Measurements from ENCODE around the gene GMFB. TPM values are rescaled to one million over a fixed set of nuclear protein-coding genes. Genes with fewer than 3 reads are reported as not detected.

The GMFB gene
- total RNA-seq, 2 experiments from 2014 or later, result 29.2 to 32.1 TPM

GRCh38 chr14:54480830-54481562 is 7.8 kb downstream of the GMFB start:
- Mint-ChIP-seq H3K4me3 (no peak overlapping the region), H3K4me1 (ENCODE audit: low read depth) (peaks cover 44% of the 10 kb centered on the region), H3K27ac (no peak overlapping the region), H3K27me3 (no peaks in the 10 kb centered on the region), H3K9me3 (no peaks in the 10 kb centered on the region), H3K36me3 (ENCODE audit: low read depth) (peaks cover 40% of the 10 kb centered on the region)
- intact Hi-C loops (cut with micrococcal nuclease), result no loop called here
- ChIA-PET POLR2A (interaction anchor here (1.4 kb wide), 2 partner anchors 9 to 22 kb away, joined by 3 to 4 read pairs; no protein-coding TSS in a partner anchor), CTCF (no interaction called here)
- ATAC-seq (no peak), DNase-seq (no peak)
- TF ChIP-seq, protein P1, sequence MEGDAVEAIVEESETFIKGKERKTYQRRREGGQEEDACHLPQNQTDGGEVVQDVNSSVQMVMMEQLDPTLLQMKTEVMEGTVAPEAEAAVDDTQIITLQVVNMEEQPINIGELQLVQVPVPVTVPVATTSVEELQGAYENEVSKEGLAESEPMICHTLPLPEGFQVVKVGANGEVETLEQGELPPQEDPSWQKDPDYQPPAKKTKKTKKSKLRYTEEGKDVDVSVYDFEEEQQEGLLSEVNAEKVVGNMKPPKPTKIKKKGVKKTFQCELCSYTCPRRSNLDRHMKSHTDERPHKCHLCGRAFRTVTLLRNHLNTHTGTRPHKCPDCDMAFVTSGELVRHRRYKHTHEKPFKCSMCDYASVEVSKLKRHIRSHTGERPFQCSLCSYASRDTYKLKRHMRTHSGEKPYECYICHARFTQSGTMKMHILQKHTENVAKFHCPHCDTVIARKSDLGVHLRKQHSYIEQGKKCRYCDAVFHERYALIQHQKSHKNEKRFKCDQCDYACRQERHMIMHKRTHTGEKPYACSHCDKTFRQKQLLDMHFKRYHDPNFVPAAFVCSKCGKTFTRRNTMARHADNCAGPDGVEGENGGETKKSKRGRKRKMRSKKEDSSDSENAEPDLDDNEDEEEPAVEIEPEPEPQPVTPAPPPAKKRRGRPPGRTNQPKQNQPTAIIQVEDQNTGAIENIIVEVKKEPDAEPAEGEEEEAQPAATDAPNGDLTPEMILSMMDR (IDR thresholded peaks at IDR 0.05), result no peak

DNA sequence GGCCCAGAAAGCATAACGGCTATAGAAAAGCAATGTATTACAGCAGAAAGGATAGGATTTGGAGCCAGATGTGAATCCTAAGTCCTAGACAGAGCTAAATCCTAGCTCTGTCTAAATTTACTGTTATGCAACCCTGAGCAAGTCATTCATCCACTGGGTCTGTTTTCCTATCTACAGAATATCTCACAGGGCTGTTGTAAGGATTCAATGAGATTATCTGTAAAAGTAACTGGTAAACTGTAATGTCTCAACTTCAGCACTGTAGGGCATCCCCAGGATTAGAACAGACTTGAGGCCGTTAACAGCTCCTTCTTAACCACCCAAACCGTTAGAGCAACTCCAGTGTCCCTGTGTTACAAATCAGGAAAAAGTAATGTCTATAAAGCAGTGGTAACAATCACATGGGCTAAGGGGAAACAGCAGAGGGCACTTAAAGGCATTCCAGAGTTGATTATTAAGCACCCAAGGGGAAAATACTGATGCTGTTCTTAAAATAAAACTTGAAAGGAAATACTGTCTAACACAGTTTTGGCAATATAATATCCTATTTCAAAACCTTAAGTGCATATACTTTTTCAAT is 10.1 kb downstream of the GMFB start:
- Mint-ChIP-seq H3K36me3 (ENCODE audit: low read depth) (peaks cover 47% of the 10 kb centered on the region), H3K4me1 (ENCODE audit: low read depth) (peaks cover 26% of the 10 kb centered on the region), H3K4me3 (no peak overlapping the region), H3K27me3 (no peaks in the 10 kb centered on the region), H3K9me3 (no peaks in the 10 kb centered on the region), H3K27ac (no peak overlapping the region)
- TF ChIP-seq, protein P1 (IDR thresholded peaks at IDR 0.05), result no peak
- ChIA-PET POLR2A (no interaction called here), CTCF (no interaction called here)
- intact Hi-C loops (cut with micrococcal nuclease), result no loop called here
- no peak for ATAC-seq
- DNase-seq, result no peak

DNA sequence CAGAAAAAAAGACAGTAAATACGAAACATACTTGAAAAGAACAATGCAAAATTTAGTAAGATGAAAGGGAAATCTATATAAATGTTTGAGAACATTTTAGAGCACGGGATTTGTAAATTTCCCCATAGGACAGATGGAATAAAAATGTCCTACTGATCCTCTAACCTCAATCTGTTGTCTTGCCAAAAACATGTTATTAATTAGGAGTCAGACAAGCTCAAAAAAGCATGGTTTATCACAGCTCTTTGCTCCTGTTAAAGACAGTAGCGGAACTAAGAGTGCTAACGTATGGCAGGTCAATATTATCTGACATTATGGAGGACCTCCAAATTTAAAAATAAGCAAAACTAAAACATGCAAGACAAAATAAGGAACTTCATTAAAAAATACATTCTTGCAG is 12.9 kb downstream of the GMFB start:
- ChIA-PET POLR2A (no interaction called here), CTCF (no interaction called here)
- H3K36me3 Mint-ChIP-seq (ENCODE audit: low read depth), result peaks cover 33% of the 10 kb centered on the region
- intact Hi-C loops (cut with micrococcal nuclease), result no loop called here
- H3K4me3 Mint-ChIP-seq, result no peak overlapping the region
- no peaks in the 10 kb centered on the region for H3K9me3 Mint-ChIP-seq
- TF ChIP-seq, protein P1 (IDR thresholded peaks at IDR 0.05), result no peak
- H3K4me1 Mint-ChIP-seq (ENCODE audit: low read depth), result peaks cover 12% of the 10 kb centered on the region
- H3K27me3 Mint-ChIP-seq, result no peaks in the 10 kb centered on the region
- DNase-seq (no peak), ATAC-seq (no peak)
- H3K27ac Mint-ChIP-seq, result no peak overlapping the region

GRCh38 chr14:54475187-54475899 is 13.4 kb downstream of the GMFB start:
- no peak for ATAC-seq
- ChIA-PET CTCF (no interaction called here), POLR2A (no interaction called here)
- no peak for DNase-seq
- no peak overlapping the region for H3K4me3 Mint-ChIP-seq
- H3K27me3 Mint-ChIP-seq, result no peaks in the 10 kb centered on the region
- H3K36me3 Mint-ChIP-seq (ENCODE audit: low read depth), result peaks cover 30% of the 10 kb centered on the region
- intact Hi-C loops (cut with micrococcal nuclease), result no loop called here
- H3K9me3 Mint-ChIP-seq, result no peaks in the 10 kb centered on the region
- no peak overlapping the region for H3K27ac Mint-ChIP-seq
- peaks cover 10% of the 10 kb centered on the region for H3K4me1 Mint-ChIP-seq (ENCODE audit: low read depth)
- TF ChIP-seq, protein P1 (IDR thresholded peaks at IDR 0.05), result no peak
